Sigmoid colon (tissue), 3 donors: Measurements from ENCODE around the gene DEAF1.
A peak's percentile ranks its signal among the peaks of the same experiment; 100 is the strongest.

ENCODE experiments used
- CTCF ChIP-seq, 4 experiments: fragments of 450-650 bp in 3 of 4; fragments of 200-600 bp in 1 of 4; IDR thresholded peaks; one replicate each; pipeline ENCODE4 v1.5.1; 2016 to 2019; ENCODE audit warnings: antibody characterized with exemption in 4 of 4, mild to moderate bottlenecking in 3 of 4, moderate library complexity in 2 of 4
- POLR2A ChIP-seq, 2 donors: fragments of 450-650 bp; IDR thresholded peaks; one replicate each; pipeline ENCODE4 v1.6.1; 2016; ENCODE audit warnings: antibody characterized with exemption in 2 of 2, mild to moderate bottlenecking in 2 of 2, moderate library complexity in 2 of 2

GRCh38 chr11:623999-624704 lies 70.9 kb downstream of the DEAF1 start:
- TF ChIP-seq CTCF (IDR thresholded peaks at IDR 0.05) (no peak), POLR2A (IDR thresholded peaks at IDR 0.05) (peak in 1 of 2 donors; percentile 54)
